ENCODE data around the gene BBX. TPM values are rescaled to one million over a fixed set of nuclear protein-coding genes. Genes with fewer than 3 reads are reported as not detected.

Gene BBX
- total and polyA plus RNA-seq, 12 donors, result 4.6 to 49.8 (median 38.0) TPM

GRCh38 chr3:107795514-107796094 is 272.8 kb downstream of the BBX start:
- WGBS, 2 donors, result 83 to 88% methylated on average over 3 of the region's 3 CpGs
- no peaks in the 10 kb centered on the region for H3K27me3 ChIP-seq

GRCh38 chr3:107796791-107797190 is 274.0 kb downstream of the BBX start:
- H3K27me3 ChIP-seq, result no peaks in the 10 kb centered on the region
- TF ChIP-seq CTCF (IDR thresholded peaks at IDR 0.05), result no peak
- H3K36me3 ChIP-seq, result peaks cover 0 to 57% (median 16%) of the 10 kb centered on the region in 9 donors

More at GRCh38 chr3:107795514-107796094, 272.8 kb downstream of the BBX start:
- intact Hi-C loops (cut with DNase I), result no loop called here
- no peak overlapping the region for H3K4me3 ChIP-seq
- DNase-seq (no peak), ATAC-seq (peak in 3 of 8 donors; percentile 40 to 57 (median 49))
- H3K36me3 ChIP-seq, result peaks cover 0 to 57% (median 7%) of the 10 kb centered on the region in 9 donors
- H3K4me1 ChIP-seq, result peaks cover 0 to 20% (median 5%) of the 10 kb centered on the region in 9 donors
- TF ChIP-seq CTCF (IDR thresholded peaks at IDR 0.05), result no peak
- H3K9me3 ChIP-seq, result no peaks in the 10 kb centered on the region
- H3K27ac ChIP-seq, result peak overlapping the region in 5 of 10 donors; percentile 7 to 55 (median 12)

GRCh38 chr3:107797586-107797985 is 274.8 kb downstream of the BBX start:
- Histone ChIP-seq H3K27ac (no peak overlapping the region), H3K4me3 (no peak overlapping the region), H3K9me3 (no peaks in the 10 kb centered on the region), H3K4me1 (peaks cover 0 to 20% (median 5%) of the 10 kb centered on the region in 9 donors), H3K36me3 (peaks cover 0 to 57% (median 21%) of the 10 kb centered on the region in 9 donors), H3K27me3 (no peaks in the 10 kb centered on the region)
- TF ChIP-seq CTCF (IDR thresholded peaks at IDR 0.05), result no peak
- intact Hi-C loops (cut with DNase I), result no loop called here
- ATAC-seq (no peak), DNase-seq (no peak)
- 97 to 100% methylated on average over 1 of the region's 1 CpG for WGBS, 2 donors

More at GRCh38 chr3:107796791-107797190, 274.0 kb downstream of the BBX start:
- H3K9me3 ChIP-seq, result no peaks in the 10 kb centered on the region
- H3K27ac ChIP-seq, result no peak overlapping the region
- DNase-seq (no peak), ATAC-seq (no peak)
- no peak overlapping the region for H3K4me3 ChIP-seq
- peaks cover 0 to 20% (median 5%) of the 10 kb centered on the region in 9 donors for H3K4me1 ChIP-seq
- intact Hi-C loops (cut with DNase I), result no loop called here

GRCh38 chr3:107798381-107798780 is 275.6 kb downstream of the BBX start:
- WGBS, 2 donors, result 54 to 63% methylated on average over 3 of the region's 3 CpGs
- intact Hi-C loops (cut with DNase I), result no loop called here
- peak in 1 of 8 donors; percentile 46 for ATAC-seq

More at GRCh38 chr3:107798381-107798780, 275.6 kb downstream of the BBX start:
- Histone ChIP-seq H3K27me3 (no peaks in the 10 kb centered on the region), H3K4me1 (peaks cover 0 to 20% (median 5%) of the 10 kb centered on the region in 9 donors), H3K4me3 (no peak overlapping the region), H3K27ac (no peak overlapping the region), H3K36me3 (peaks cover 0 to 57% (median 23%) of the 10 kb centered on the region in 9 donors), H3K9me3 (no peaks in the 10 kb centered on the region)
- no peak for DNase-seq
- no peak for TF ChIP-seq CTCF (IDR thresholded peaks at IDR 0.05)
